HG03520 (cell line): ENCODE measurements around the gene PDC.
A peak's percentile ranks its signal among the peaks of the same experiment; 100 is the strongest.

ENCODE experiments used
- ATAC-seq: cut with Tn5 transposase; IDR thresholded peaks from one replicate; pipeline ENCODE4 v1.9.1; 2021; ENCODE audit warnings: mild to moderate bottlenecking, moderate library complexity; ENCODE audit not compliant: unreplicated experiment

PDC gene

DNA sequence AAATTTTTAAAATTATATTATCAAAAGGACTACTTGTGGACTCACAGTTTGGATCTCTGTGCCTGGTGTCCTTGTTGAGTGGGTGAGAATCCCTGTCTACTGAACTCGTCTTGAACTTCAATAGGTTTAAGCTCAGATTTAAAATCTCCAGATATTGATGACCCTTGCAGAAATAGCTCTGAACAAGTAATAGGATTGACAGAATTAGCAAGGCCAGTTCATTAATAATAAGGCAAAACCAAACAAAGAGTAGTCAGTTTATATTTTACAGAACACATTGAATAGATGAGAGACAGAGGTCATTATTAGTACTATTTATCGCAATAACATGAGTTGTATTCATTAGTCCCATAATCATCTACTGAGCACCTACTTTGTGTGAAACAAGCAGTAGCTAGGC is at the start of gene PDC:
Gene PDC (minus strand): TSS at position 101 of the 400 bp plus-strand sequence. CDS start 11,655 bp downstream, outside the sequence.
- ATAC-seq, result no peak

- no peak for ATAC-seq
These were observed 42.3 kb upstream of the PDC start for GRCh38 chr1:186503190-186503589.

- ATAC-seq, result peak; percentile 42
These were observed 41.2 kb upstream of the PDC start for GRCh38 chr1:186502087-186502486.

DNA sequence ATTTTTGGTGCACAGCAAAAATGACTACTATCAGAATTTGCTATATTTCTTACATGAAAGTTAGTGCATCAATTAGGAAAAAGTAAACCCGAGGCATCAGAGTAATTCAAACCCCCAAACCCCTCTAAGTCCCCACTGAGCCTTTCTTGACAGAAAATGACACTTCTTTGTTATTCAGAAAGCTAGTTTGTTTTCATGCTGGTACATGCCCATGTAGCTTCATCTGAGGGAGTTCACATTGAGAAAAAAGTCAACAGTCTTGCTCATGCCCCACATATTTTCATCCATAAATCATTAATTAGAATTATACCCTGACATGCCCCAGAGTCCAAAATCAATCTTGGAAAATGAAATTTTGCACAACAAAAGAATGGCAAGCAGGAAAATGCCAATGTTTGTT is 39.9 kb upstream of the PDC start:
- no peak for ATAC-seq

DNA sequence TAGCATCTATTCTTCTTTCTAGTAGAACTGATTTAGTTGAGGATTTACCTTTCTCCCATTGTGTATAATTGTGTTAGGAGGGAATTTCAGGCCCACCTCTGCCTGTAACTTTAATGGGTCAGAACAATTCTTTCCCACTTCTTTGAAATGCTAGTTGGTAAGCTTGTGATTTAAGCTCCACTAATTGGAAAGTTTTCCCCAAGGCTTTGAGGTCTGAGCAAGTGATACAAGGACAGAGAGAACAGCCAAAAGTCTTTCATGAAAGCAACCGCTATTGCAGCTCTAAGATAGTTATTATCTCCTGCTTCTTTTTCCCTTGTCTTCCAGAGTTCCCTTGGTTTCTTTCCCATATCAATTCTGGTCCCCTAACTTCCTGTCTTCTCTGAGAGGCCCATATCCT is 38.7 kb upstream of the PDC start:
- ATAC-seq, result no peak

GRCh38 chr1:186498695-186499389 is 37.9 kb upstream of the PDC start:
- no peak for ATAC-seq

DNA sequence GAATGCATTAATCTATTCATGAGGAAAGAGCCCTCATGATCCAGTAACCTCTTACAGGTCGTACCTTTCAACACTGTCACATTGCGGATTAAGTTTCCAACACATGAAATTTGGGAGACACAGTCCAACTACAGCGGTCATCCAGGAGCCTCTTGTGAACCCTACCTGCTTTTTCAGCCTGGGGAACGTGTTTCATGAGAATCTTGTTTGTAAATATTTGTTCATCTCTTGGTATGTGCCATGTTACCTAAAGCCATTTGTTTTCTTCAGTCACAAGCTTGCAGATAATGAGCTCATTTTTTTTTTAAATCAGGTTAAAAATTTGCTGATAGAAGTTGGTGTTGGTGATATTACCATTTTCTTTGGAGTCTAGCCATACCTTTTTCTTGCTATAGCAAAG is 37.2 kb upstream of the PDC start:
- ATAC-seq, result no peak

GRCh38 chr1:186497651-186498050 is 36.7 kb upstream of the PDC start:
- peak; percentile 40 for ATAC-seq

- ATAC-seq, result no peak
These were observed 35.4 kb upstream of the PDC start for GRCh38 chr1:186496171-186496851.

DNA sequence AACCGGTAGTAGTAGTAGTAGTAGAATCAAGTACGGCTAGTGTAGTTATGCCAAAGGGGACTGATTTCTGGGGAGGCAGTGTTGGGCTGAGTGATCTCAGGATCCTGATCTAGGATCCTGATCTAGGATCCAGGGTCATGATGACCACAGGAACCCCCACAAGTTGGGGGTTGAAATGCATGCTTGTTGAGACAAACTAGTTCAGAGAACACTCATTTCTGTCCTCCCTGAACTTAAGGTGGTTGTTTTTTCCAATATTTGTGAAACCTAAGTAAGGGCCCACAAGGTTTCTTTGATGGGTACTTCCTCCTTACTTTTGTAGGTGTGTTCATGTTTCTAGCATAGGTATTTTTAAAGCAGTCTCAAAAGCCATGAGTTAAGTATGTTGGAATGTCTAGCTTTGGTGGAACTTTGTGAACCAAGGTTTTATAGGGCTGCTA is 33.9 kb upstream of the PDC start:
- ATAC-seq, result peak; percentile 59

DNA sequence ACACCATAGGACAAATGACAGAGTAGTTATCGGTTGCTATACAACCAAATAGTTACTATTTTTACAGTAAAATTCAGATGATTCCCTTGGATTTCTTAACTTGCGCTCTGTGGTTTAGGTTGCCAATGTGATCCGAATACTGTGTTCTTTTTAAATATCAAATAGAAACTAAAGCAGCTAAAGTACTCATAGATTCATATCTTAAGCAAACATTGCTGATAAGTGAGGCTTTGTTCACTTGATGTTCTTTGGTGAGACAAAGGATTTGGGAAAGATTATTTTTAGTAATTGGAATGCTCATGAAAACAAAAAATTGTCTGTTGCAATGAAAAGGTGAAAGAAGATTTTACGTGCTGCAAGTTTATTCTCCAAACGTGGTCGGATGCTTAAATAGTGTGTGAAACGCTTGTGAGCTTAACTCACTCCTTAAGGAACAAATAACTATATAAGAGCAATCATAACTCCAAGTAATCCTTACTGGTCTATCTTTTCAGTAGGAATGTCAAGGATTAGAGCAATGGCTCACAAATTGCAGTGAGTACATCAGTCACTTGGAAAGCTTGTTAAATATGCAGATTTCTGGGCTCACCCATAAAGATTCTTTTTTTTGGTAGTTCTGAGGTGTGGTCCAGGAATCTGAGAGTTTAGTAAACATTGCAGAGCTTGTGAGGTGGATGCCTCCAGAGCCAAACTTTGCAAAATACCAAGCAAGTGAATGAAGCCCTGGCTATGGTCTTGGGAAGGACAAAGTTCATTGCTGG is 31.8 kb upstream of the PDC start:
- no peak for ATAC-seq

DNA sequence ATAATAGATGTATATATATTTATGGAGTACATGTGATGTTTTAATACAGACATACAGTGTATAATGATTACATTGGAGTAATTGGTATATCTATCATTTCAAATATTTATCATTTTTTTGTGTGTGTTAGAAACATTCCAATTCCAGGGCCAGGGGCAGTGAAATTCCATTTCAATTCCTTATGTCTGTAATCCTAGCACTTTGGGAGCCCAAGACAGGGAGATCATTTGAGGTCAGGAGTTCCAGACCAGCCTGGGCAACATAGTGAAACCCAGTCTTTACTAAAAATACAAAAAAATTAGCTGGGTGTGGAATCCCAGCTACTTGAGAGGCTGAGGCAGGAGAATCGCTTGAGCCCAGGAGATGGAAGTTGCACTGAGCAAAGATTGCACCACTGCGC is 30.4 kb upstream of the PDC start:
- ATAC-seq, result no peak

DNA sequence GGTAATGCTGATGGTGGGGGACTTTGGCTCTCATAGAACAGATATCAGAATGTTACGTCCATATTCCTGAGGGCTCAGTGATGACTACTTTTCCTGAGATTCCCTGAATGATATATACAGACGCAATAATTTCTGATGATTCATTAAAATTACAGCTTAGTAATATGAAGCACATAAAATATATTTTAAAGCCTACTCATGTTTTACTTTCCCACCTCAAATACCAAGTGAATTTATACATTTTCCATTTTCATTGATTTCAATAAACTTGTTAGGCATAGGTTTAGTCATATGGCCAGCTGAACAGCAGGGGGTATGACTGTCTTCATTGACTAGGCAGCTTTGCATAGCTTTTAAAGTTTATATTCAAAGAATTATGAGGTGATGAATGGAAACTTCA is 26.2 kb upstream of the PDC start:
- ATAC-seq, result no peak

DNA sequence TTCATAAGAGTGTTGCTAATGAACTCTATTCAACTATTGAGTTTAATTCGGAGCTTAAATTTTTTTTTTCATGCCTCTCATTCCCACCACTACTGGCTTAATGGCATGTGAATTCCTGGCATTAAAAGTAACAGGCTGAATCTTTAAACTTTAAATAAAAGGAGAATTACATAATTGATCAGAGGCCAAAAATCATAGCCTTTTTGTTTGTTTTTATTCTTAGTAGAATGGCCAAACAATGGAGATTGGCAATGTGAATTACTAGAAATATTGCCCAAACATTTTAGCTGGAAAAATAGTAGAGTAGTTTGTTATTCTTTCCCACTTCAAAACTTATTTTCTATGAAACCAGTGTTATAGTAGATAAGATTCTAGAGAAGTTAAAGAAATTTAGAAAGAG is 25.1 kb upstream of the PDC start:
- ATAC-seq, result no peak

DNA sequence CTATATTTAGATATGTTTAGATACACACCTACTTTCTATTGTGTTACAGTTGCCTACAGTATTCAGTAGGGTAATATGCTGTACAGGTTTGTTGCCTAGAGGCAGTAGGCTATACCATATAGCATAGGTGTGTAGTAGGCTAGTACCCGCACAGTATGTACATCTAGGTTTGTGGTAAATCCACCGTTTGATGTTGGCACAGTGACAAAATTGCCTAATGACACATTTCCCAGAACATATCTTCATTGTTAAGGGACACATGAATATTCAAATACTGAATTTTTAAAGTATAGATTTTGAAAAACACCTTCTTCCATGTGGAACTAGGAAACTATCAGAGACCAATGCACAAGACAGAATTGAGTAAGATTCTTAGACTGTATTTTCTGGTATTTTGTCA is 22.6 kb upstream of the PDC start:
- ATAC-seq, result no peak

- ATAC-seq, result peak; percentile 83
These were observed 21.8 kb upstream of the PDC start for GRCh38 chr1:186482661-186483255.

DNA sequence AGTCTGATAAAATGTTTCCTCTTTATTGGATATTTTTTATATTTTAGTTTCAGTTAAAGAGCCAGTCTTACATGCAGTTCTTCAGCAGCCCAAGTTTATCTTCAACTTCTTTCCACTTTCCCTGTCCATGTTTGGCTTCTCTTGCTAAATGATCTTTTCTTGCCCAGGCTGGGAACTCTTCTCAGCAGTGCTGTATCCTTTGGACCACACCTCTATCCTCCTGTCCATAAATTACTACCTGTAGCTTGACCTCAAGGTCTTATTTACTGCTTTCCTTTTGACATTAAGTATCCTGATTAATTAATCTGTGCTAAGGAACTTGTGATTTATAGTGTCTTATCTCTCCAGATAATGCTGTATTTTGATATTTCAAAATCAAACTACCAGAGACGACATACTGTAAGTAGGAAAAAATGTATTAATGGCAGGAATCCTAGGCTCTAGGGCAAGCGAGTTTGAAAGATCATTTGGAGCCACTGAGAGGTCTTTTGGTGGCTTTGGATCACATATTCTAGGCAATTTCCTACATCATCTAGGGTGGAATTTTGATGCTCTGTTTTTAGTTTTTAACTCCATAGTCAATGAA is 20.5 kb upstream of the PDC start:
- ATAC-seq, result no peak

DNA sequence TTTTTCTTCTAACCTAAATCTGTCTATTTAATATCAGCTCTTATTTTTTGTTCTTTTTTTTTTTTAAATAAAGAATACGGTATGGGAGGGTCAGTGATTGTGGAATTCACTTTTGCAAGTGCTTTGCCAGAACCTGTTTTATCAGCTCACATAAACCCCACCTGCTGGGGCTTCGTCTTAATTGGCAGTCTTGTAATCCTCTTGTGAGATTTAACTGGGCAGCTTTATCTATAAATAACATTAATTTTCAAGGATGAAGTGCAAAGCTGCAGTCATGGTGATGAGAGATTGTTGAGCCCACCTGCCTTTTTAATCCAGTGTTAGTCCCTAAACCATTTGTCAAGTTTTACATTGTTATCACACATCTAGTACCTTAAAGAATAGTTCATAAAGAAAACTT is 18.2 kb upstream of the PDC start:
- ATAC-seq, result no peak

- ATAC-seq, result no peak
These were observed 15.5 kb upstream of the PDC start for GRCh38 chr1:186476264-186477040.

- ATAC-seq, result no peak
These were observed 13.3 kb upstream of the PDC start for GRCh38 chr1:186474208-186474607.
